ENCODE measurements around the gene XRCC1.

DNA sequence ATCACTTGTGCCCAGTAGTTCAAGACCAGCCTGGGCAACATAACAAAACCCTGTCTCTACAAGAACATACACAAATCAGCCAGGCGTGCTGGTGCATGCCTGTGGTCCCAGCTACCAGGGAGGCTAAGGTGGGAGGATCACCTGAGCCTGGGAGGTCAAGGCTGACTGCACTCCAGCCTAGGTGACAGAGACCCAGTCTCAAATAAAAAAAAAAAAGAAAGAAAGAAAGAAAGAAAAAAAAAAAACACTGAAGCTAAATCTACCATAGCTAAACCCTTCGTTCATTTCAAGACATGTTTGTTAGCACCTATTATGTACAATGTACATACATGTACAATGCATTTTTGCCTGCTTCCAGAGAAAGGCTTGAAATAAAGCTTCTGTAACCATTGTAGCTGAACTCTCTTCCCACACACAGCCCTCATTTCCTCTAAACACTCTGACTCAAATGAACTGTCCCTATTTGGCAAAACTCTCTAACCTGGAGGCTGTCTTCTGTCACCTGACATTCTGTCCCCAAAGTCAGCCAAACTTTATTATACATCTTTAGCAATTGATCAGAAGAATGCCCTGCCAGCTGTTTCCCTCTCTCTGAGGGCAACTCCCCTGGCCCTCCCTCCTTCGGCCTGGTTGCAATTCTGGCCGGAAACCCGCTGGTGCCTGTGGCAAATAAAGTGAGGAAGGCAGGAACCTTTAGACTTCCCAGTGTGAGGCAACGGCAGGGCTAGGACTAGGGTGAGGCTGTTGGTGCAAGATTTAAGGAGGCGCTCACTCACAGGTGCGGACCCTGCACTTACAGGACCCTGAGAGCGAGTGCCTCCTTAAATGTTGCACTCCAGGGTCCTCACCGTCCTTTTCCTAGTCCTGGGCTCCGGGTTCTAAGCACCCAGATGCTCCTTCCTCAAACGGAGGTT is 50.1 kb downstream of the XRCC1 start:
- TF ChIP-seq TAF1 (IDR thresholded peaks at IDR 0.05; ENCODE audit: low read depth, low read length) (no peak), POLR2AphosphoS5 (IDR thresholded peaks at IDR 0.05; ENCODE audit: low read depth, low read length) (no peak)
